ENCODE results near the gene ALDH1A3. TPM values are rescaled to one million over a fixed set of nuclear protein-coding genes. Genes with fewer than 3 reads are reported as not detected.

ALDH1A3 gene
- 79.9 and 141 TPM in 2 replicates for total RNA-seq

GRCh38 chr15:100879464-100880138 is at the start of gene ALDH1A3:
Gene ALDH1A3 (plus strand): TSS chr15:100879831. CDS start chr15:100879908, 77 bp downstream.
- no peak for TF ChIP-seq CTCF (conservative IDR thresholded peaks at IDR 0.05; ENCODE audit: low read depth, low read length)
- peak within 1 kb of the TSS; percentile 65 for H3K4me3 ChIP-seq (ENCODE audit: low read depth, low read length)
- no peak for DNase-seq (ENCODE audit: low read depth)

DNA sequence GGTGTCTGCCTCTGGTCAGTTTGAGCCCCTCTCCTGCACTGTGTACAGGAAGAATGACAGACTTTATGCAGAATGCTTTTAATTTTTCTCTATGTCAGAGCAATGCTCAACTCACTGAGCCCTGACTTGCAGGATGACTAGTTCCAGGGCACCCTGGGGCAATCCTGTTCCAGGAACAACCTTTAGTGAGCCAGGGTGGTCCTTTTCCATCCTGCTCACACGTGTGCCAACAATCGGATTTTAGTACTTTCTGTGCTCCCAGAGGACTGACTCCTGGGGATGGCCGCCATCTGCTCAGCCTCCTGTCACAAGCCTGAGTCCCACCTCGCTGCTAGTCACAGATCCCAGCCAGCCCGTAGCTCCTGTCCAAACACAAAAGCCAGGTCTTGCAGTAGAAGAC is 48.2 kb upstream of the ALDH1A3 start:
- TF ChIP-seq CTCF (conservative IDR thresholded peaks at IDR 0.05; ENCODE audit: low read depth, low read length) = no peak
- no peak overlapping the region for H3K4me3 ChIP-seq (ENCODE audit: low read depth, low read length)
- no peak for DNase-seq (ENCODE audit: low read depth)

- no peak for TF ChIP-seq CTCF (conservative IDR thresholded peaks at IDR 0.05; ENCODE audit: low read depth, low read length)
- no peak overlapping the region for H3K4me3 ChIP-seq (ENCODE audit: low read depth, low read length)
- DNase-seq (ENCODE audit: low read depth) = no peak
Measured at GRCh38 chr15:100832149-100832942, 47.3 kb upstream of the ALDH1A3 start.

- TF ChIP-seq CTCF (conservative IDR thresholded peaks at IDR 0.05; ENCODE audit: low read depth, low read length) = no peak
Measured at GRCh38 chr15:100833417-100834389, 45.9 kb upstream of the ALDH1A3 start.

DNA sequence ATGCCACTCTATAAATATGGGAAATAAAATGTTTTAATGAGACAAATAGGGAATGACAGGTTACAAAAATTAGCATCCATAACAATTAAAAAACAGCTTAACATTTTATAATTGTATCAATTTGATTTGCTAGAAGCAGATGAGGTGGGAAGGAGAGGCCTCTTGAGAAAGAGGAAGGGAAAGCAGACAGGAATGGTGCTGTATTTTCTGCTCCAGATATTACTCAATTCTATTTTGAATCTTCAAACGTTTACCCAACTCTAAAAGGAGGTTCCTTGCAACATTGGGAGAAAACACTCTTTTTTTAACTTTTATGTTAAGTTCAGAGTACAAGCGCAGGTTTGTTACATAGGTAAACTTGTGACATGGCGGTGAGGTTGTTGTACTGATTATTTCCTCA is 44.9 kb upstream of the ALDH1A3 start:
- H3K4me3 ChIP-seq (ENCODE audit: low read depth, low read length) = no peak overlapping the region
- no peak for DNase-seq (ENCODE audit: low read depth)
- no peak for TF ChIP-seq CTCF (conservative IDR thresholded peaks at IDR 0.05; ENCODE audit: low read depth, low read length)

More at GRCh38 chr15:100833417-100834389, 45.9 kb upstream of the ALDH1A3 start:
- H3K4me3 ChIP-seq (ENCODE audit: low read depth, low read length) = no peak overlapping the region
- no peak for DNase-seq (ENCODE audit: low read depth)

DNA sequence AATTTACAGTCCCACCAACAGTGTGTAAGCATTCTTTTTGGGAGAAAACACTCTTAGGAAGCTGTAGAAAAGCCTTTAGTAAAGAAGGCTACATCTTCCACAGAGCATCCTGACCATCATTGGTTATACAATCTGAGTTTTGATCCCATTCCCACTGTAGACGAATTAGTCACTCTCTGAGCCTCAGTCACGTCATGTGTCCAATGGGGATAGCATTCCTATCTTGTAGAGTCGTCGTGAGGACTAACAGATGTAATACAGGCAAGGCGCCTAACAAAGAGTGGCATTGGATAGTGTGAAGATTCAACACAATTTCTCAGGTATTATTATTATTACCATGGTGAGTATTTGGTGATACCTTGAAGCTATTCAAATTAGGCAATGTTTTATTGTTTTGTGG is 44.0 kb upstream of the ALDH1A3 start:
- DNase-seq (ENCODE audit: low read depth) = no peak
- TF ChIP-seq CTCF (conservative IDR thresholded peaks at IDR 0.05; ENCODE audit: low read depth, low read length) = no peak

More for the DNA sequence above, 44.0 kb upstream of the ALDH1A3 start:
- H3K4me3 ChIP-seq (ENCODE audit: low read depth, low read length) = no peak overlapping the region
